Ammon's horn (tissue), 1 donor: ENCODE data around the gene C3orf62.
A peak's percentile ranks its signal among the peaks of the same experiment; 100 is the strongest.

Experiments used
- DNase-seq: peaks from one replicate; pipeline ENCODE4 v3.0.0-alpha.2; 2016; ENCODE audit warnings: low spot score

C3orf62 gene

GRCh38 chr3:49276475-49277382 is at the start of gene C3orf62:
Gene C3orf62 (minus strand): TSS chr3:49277232. CDS start chr3:49276872, 360 bp downstream.
- peak; percentile 84 for DNase-seq

GRCh38 chr3:49324768-49325167 is 47.7 kb upstream of the C3orf62 start:
- no peak for DNase-seq

GRCh38 chr3:49316696-49317457 is 39.8 kb upstream of the C3orf62 start:
- peak; percentile 38 for DNase-seq

- no peak for DNase-seq
Observed at GRCh38 chr3:49313896-49314688, 37.1 kb upstream of the C3orf62 start.

GRCh38 chr3:49311283-49311682 is 34.3 kb upstream of the C3orf62 start:
- DNase-seq = no peak

- DNase-seq = no peak
Observed at GRCh38 chr3:49310677-49311076, 33.6 kb upstream of the C3orf62 start.

- DNase-seq = no peak
Observed at GRCh38 chr3:49305608-49306007, 28.6 kb upstream of the C3orf62 start.

GRCh38 chr3:49302613-49303012 is 25.6 kb upstream of the C3orf62 start:
- DNase-seq = no peak

- no peak for DNase-seq
Observed at GRCh38 chr3:49300595-49300994, 23.6 kb upstream of the C3orf62 start.

- no peak for DNase-seq
Observed at GRCh38 chr3:49298511-49298910, 21.5 kb upstream of the C3orf62 start.

GRCh38 chr3:49296781-49297411 is 19.9 kb upstream of the C3orf62 start:
- DNase-seq = no peak

- no peak for DNase-seq
Observed at GRCh38 chr3:49295489-49296058, 18.5 kb upstream of the C3orf62 start.

- no peak for DNase-seq
Observed at GRCh38 chr3:49294343-49294742, 17.3 kb upstream of the C3orf62 start.

GRCh38 chr3:49283997-49284396 is 7.0 kb upstream of the C3orf62 start:
- DNase-seq = no peak

GRCh38 chr3:49279376-49279775 is 2.3 kb upstream of the C3orf62 start:
- DNase-seq = no peak

- no peak for DNase-seq
Observed at GRCh38 chr3:49278548-49278947, 1.5 kb upstream of the C3orf62 start.

GRCh38 chr3:49277383-49277775 is 347 bp upstream of the C3orf62 start:
- no peak for DNase-seq

- no peak for DNase-seq
Observed at GRCh38 chr3:49273825-49274532, 3.1 kb downstream of the C3orf62 start.

GRCh38 chr3:49271047-49271446 is 6.0 kb downstream of the C3orf62 start:
- DNase-seq = no peak

- DNase-seq = no peak
Observed at GRCh38 chr3:49270156-49270500, 6.9 kb downstream of the C3orf62 start.
